ENCODE results near the gene FAM163A.
A peak's percentile ranks its signal among the peaks of the same experiment; 100 is the strongest.

FAM163A gene

DNA sequence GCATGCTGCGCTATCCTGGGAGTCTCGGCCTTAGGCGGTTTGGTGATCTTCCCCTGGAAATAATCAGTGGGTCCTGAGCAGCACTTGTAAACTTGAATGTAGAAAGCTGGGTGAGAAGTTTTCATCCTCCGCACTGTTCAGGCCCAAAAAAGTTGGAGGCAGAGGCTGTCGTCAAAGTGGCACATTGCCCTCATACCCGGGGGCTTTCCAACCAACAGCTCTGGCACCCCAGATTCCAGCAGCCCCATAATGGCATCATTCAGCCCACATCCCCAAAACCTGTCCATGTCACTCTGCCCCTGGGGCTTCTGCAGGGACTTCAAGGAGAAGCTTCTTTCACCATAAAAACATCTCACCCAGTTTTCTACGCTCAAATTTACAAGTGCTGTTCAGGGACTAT lies 75.2 kb downstream of the FAM163A start:
- no peaks in the 10 kb centered on the region for H3K27me3 ChIP-seq (ENCODE audit: insufficient read depth, poor library complexity, severe bottlenecking)
- no peak overlapping the region for H3K4me3 ChIP-seq (replicated peaks; ENCODE audit: insufficient read depth, low read length)
- no peak for DNase-seq (ENCODE audit: low read depth in 1 of 2, low spot score in 1 of 2)
- TF ChIP-seq, protein P1, sequence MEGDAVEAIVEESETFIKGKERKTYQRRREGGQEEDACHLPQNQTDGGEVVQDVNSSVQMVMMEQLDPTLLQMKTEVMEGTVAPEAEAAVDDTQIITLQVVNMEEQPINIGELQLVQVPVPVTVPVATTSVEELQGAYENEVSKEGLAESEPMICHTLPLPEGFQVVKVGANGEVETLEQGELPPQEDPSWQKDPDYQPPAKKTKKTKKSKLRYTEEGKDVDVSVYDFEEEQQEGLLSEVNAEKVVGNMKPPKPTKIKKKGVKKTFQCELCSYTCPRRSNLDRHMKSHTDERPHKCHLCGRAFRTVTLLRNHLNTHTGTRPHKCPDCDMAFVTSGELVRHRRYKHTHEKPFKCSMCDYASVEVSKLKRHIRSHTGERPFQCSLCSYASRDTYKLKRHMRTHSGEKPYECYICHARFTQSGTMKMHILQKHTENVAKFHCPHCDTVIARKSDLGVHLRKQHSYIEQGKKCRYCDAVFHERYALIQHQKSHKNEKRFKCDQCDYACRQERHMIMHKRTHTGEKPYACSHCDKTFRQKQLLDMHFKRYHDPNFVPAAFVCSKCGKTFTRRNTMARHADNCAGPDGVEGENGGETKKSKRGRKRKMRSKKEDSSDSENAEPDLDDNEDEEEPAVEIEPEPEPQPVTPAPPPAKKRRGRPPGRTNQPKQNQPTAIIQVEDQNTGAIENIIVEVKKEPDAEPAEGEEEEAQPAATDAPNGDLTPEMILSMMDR (IDR thresholded peaks at IDR 0.05; ENCODE audit: insufficient read depth, low read length), result no peak
- TF ChIP-seq GABPA (IDR thresholded peaks at IDR 0.05; ENCODE audit: low read depth) (no peak), POLR2AphosphoS5 (IDR thresholded peaks at IDR 0.05; ENCODE audit: low read depth) (no peak), SPI1 (IDR thresholded peaks at IDR 0.05; ENCODE audit: borderline replicate concordance, low read depth) (no peak)
- TF ChIP-seq, protein P2, sequence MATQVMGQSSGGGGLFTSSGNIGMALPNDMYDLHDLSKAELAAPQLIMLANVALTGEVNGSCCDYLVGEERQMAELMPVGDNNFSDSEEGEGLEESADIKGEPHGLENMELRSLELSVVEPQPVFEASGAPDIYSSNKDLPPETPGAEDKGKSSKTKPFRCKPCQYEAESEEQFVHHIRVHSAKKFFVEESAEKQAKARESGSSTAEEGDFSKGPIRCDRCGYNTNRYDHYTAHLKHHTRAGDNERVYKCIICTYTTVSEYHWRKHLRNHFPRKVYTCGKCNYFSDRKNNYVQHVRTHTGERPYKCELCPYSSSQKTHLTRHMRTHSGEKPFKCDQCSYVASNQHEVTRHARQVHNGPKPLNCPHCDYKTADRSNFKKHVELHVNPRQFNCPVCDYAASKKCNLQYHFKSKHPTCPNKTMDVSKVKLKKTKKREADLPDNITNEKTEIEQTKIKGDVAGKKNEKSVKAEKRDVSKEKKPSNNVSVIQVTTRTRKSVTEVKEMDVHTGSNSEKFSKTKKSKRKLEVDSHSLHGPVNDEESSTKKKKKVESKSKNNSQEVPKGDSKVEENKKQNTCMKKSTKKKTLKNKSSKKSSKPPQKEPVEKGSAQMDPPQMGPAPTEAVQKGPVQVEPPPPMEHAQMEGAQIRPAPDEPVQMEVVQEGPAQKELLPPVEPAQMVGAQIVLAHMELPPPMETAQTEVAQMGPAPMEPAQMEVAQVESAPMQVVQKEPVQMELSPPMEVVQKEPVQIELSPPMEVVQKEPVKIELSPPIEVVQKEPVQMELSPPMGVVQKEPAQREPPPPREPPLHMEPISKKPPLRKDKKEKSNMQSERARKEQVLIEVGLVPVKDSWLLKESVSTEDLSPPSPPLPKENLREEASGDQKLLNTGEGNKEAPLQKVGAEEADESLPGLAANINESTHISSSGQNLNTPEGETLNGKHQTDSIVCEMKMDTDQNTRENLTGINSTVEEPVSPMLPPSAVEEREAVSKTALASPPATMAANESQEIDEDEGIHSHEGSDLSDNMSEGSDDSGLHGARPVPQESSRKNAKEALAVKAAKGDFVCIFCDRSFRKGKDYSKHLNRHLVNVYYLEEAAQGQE (IDR thresholded peaks at IDR 0.05; ENCODE audit: insufficient replicate concordance, low read depth), result no peak
- H3K27ac ChIP-seq (replicated peaks), result no peak overlapping the region

DNA sequence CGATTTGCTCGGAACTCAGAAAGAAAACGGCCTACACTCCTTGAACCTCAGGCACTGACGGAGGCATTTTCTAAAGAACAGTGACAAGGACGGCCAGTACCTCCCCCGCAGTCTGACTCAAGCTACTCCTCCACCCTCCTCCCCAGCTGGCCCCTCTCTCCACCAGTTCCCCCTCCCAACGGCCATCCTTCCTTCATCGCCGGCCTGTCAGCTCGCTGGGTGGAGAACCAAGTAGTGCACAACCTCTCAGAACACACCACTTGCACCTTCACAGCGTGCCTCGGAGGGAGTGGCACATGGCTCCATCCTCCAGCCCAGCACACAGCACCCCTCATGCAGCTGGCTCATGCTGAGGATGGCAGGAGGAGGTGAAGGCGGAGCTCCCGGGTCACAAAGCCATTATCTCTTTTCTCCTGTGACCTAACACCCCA lies 75.7 kb downstream of the FAM163A start:
- peak in 1 of 2 experiments; percentile 27 for DNase-seq (ENCODE audit: low read depth in 1 of 2, low spot score in 1 of 2)
- no peak overlapping the region for H3K4me3 ChIP-seq (replicated peaks; ENCODE audit: insufficient read depth, low read length)
- H3K27me3 ChIP-seq (ENCODE audit: insufficient read depth, poor library complexity, severe bottlenecking), result no peaks in the 10 kb centered on the region
- TF ChIP-seq, protein P2 (IDR thresholded peaks at IDR 0.05; ENCODE audit: insufficient replicate concordance, low read depth), result no peak
- no peak for TF ChIP-seq POLR2AphosphoS5 (IDR thresholded peaks at IDR 0.05; ENCODE audit: low read depth)
- no peak for TF ChIP-seq GABPA (IDR thresholded peaks at IDR 0.05; ENCODE audit: low read depth)
- TF ChIP-seq, protein P1 (IDR thresholded peaks at IDR 0.05; ENCODE audit: insufficient read depth, low read length), result no peak
- TF ChIP-seq SPI1 (IDR thresholded peaks at IDR 0.05; ENCODE audit: borderline replicate concordance, low read depth), result no peak
- no peak overlapping the region for H3K27ac ChIP-seq (replicated peaks)

DNA sequence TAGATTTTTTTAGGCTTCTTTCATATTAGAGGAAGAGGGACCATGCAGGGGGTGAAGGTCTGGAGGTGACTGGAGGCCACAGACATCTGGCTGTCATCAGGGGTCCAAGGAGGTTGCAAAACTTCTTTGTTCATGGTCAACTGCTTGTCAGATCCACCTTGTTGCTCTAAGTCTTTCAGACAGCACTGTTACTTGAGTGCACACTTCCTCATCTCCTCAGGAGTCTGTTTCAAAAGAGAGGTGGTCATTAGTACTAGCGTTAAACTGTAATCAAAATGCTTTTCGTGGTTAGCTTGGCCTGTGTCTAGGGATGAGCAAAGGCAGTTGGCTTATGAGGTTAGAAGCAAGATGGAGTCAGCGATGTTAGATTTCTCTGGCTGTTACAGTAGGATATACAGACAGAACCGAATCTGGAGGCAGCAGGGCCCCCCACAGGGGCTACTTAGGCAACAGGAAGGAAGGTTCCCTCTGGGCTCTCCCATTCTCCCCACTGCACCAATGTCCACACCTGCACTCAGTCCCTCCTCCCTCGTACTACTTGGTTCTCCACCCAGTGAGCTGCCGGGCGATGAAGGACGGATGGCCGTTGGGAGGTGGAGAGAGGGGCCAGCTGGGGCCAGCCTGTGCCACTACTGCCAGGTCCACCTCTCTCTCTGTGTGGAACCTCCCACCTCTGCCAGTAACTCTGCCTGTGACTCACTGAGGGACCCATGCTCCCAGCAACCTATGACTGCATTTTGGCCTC lies 77.3 kb downstream of the FAM163A start:
- H3K27me3 ChIP-seq (ENCODE audit: insufficient read depth, poor library complexity, severe bottlenecking), result no peaks in the 10 kb centered on the region
- H3K4me3 ChIP-seq (replicated peaks; ENCODE audit: insufficient read depth, low read length), result no peak overlapping the region
- peak; percentile 43 to 56 for DNase-seq (ENCODE audit: low read depth in 1 of 2, low spot score in 1 of 2)
- no peak overlapping the region for H3K27ac ChIP-seq (replicated peaks)
- TF ChIP-seq, protein P2 (IDR thresholded peaks at IDR 0.05; ENCODE audit: insufficient replicate concordance, low read depth), result no peak
- TF ChIP-seq SPI1 (IDR thresholded peaks at IDR 0.05; ENCODE audit: borderline replicate concordance, low read depth), result peak; percentile 81
